ENCODE results near the gene HTRA1.

GRCh38 chr10:122550983-122551382 is 89.6 kb downstream of the HTRA1 start:
- TF ChIP-seq, protein P1, sequence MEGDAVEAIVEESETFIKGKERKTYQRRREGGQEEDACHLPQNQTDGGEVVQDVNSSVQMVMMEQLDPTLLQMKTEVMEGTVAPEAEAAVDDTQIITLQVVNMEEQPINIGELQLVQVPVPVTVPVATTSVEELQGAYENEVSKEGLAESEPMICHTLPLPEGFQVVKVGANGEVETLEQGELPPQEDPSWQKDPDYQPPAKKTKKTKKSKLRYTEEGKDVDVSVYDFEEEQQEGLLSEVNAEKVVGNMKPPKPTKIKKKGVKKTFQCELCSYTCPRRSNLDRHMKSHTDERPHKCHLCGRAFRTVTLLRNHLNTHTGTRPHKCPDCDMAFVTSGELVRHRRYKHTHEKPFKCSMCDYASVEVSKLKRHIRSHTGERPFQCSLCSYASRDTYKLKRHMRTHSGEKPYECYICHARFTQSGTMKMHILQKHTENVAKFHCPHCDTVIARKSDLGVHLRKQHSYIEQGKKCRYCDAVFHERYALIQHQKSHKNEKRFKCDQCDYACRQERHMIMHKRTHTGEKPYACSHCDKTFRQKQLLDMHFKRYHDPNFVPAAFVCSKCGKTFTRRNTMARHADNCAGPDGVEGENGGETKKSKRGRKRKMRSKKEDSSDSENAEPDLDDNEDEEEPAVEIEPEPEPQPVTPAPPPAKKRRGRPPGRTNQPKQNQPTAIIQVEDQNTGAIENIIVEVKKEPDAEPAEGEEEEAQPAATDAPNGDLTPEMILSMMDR (IDR thresholded peaks at IDR 0.05), result no peak
- TF ChIP-seq POLR2A (IDR thresholded peaks at IDR 0.05), result no peak
